ENCODE data around the gene ARHGEF28. TPM values are rescaled to one million over a fixed set of nuclear protein-coding genes. Genes with fewer than 3 reads are reported as not detected.

Gene ARHGEF28
- total and polyA plus RNA-seq, 2 experiments from 2014 or later = 3.5 to 11.2 TPM

- Histone ChIP-seq H2AFZ (no peak overlapping the region), H3K27ac (no peak overlapping the region), H3K9me3 (ENCODE audit: low read depth) (no peaks in the 10 kb centered on the region), H3K79me2 (no peaks in the 10 kb centered on the region), H3K4me2 (no peak overlapping the region), H3K27me3 (no peaks in the 10 kb centered on the region), H3K9me2 (replicated peaks; ENCODE audit: insufficient read depth) (no peaks in the 10 kb centered on the region), H3K4me1 (ENCODE audit: insufficient read depth) (no peaks in the 10 kb centered on the region), H4K20me1 (ENCODE audit: insufficient read depth, poor library complexity, severe bottlenecking) (no peaks in the 10 kb centered on the region), H3K36me3 (replicated peaks; ENCODE audit: insufficient read depth, low read depth) (no peaks in the 10 kb centered on the region), H3K4me3 (no peak overlapping the region)
- DNase-seq (ENCODE audit: low spot score) = no peak
- no peak for TF ChIP-seq CTCF (IDR thresholded peaks at IDR 0.05; ENCODE audit: poor library complexity)
- no peak for TF ChIP-seq EZH2 (IDR thresholded peaks at IDR 0.05; ENCODE audit: borderline replicate concordance)
- no peak for TF ChIP-seq EZH2phosphoT487 (IDR thresholded peaks at IDR 0.05; ENCODE audit: low read depth, severe bottlenecking, unreplicated experiment)
- 89% methylated on average over 3 of the region's 3 CpGs for WGBS (ENCODE audit: low lambda C conversion rate, missing lambda C conversion rate)
Measured at GRCh38 chr5:73718762-73719161, 92.8 kb downstream of the ARHGEF28 start.

GRCh38 chr5:73719632-73720031, 93.6 kb downstream of the ARHGEF28 start:
- Histone ChIP-seq H3K4me3 (no peak overlapping the region), H2AFZ (no peak overlapping the region), H3K79me2 (no peaks in the 10 kb centered on the region), H3K9me3 (ENCODE audit: low read depth) (no peaks in the 10 kb centered on the region), H3K9me2 (replicated peaks; ENCODE audit: insufficient read depth) (no peaks in the 10 kb centered on the region), H3K27ac (no peak overlapping the region), H3K36me3 (replicated peaks; ENCODE audit: insufficient read depth, low read depth) (no peaks in the 10 kb centered on the region), H3K27me3 (no peaks in the 10 kb centered on the region), H3K4me1 (ENCODE audit: insufficient read depth) (no peaks in the 10 kb centered on the region), H4K20me1 (ENCODE audit: insufficient read depth, poor library complexity, severe bottlenecking) (no peaks in the 10 kb centered on the region), H3K4me2 (no peak overlapping the region)
- 62% methylated on average over 3 of the region's 3 CpGs for WGBS (ENCODE audit: low lambda C conversion rate, missing lambda C conversion rate)
- no peak for DNase-seq (ENCODE audit: low spot score)
- TF ChIP-seq CTCF (IDR thresholded peaks at IDR 0.05; ENCODE audit: poor library complexity) = no peak
- TF ChIP-seq EZH2phosphoT487 (IDR thresholded peaks at IDR 0.05; ENCODE audit: low read depth, severe bottlenecking, unreplicated experiment) = no peak
- no peak for TF ChIP-seq EZH2 (IDR thresholded peaks at IDR 0.05; ENCODE audit: borderline replicate concordance)

GRCh38 chr5:73722231-73722630, 96.2 kb downstream of the ARHGEF28 start:
- H3K4me1 ChIP-seq (ENCODE audit: insufficient read depth) = peaks cover 8% of the 10 kb centered on the region
- no peak overlapping the region for H2AFZ ChIP-seq

More at GRCh38 chr5:73722231-73722630, 96.2 kb downstream of the ARHGEF28 start:
- TF ChIP-seq EZH2phosphoT487 (IDR thresholded peaks at IDR 0.05; ENCODE audit: low read depth, severe bottlenecking, unreplicated experiment) (no peak), EZH2 (IDR thresholded peaks at IDR 0.05; ENCODE audit: borderline replicate concordance) (no peak), CTCF (IDR thresholded peaks at IDR 0.05; ENCODE audit: poor library complexity) (no peak)
- Histone ChIP-seq H3K4me2 (no peak overlapping the region), H3K79me2 (no peaks in the 10 kb centered on the region), H3K9me2 (replicated peaks; ENCODE audit: insufficient read depth) (no peaks in the 10 kb centered on the region), H3K27me3 (no peaks in the 10 kb centered on the region), H4K20me1 (ENCODE audit: insufficient read depth, poor library complexity, severe bottlenecking) (no peaks in the 10 kb centered on the region), H3K9me3 (ENCODE audit: low read depth) (no peaks in the 10 kb centered on the region), H3K36me3 (replicated peaks; ENCODE audit: insufficient read depth, low read depth) (no peaks in the 10 kb centered on the region), H3K27ac (no peak overlapping the region), H3K4me3 (no peak overlapping the region)
- WGBS (ENCODE audit: low lambda C conversion rate, missing lambda C conversion rate) = 51% methylated on average over 1 of the region's 1 CpG
- DNase-seq (ENCODE audit: low spot score) = no peak
